Common myeloid progenitor, CD34-positive (primary cell): ENCODE measurements around the gene XPR1.

ENCODE experiments used
- CTCF ChIA-PET: fragments of 350-600 bp; sonication (Branson Sonifier 250); formaldehyde crosslinking; loops from one replicate; lab custom pipeline; 2021; ENCODE audit warnings: antibody characterized with exemption; lab: Charles Lee
- POLR2A ChIA-PET: fragments of 350-600 bp; sonication (Branson Sonifier 250); formaldehyde crosslinking; loops from one replicate; lab custom pipeline; 2021; ENCODE audit warnings: antibody characterized with exemption; lab: Charles Lee
- DNase-seq, 3 donors: peaks; one replicate each; pipeline versions ENCODE4 v3.0.0 to v3.0.0-alpha.2; 2013
- H3K27ac ChIP-seq, 2 experiments: 1 replicate in 1 of 2; 2 replicates in 1 of 2; pipeline ENCODE4 v1.7.0; 2013; ENCODE audit warnings: inconsistent platforms in 2 of 2, low read length in 2 of 2, mild to moderate bottlenecking in 2 of 2, low read depth in 1 of 2, moderate library complexity in 1 of 2; ENCODE audit not compliant: severe bottlenecking in 2 of 2, insufficient read depth in 1 of 2, poor library complexity in 1 of 2
- H3K27me3 ChIP-seq, 5 experiments: replicated peaks in 2 of 5; 1 replicate in 3 of 5; 2 replicates in 2 of 5; pipeline versions ENCODE4 v1.6.1 to v1.7.0; 2013; ENCODE audit warnings: low read length in 4 of 5, mild to moderate bottlenecking in 2 of 5, moderate library complexity in 2 of 5, inconsistent platforms in 1 of 5; ENCODE audit not compliant: insufficient read depth in 5 of 5, control insufficient read depth in 4 of 5
- H3K36me3 ChIP-seq, 4 experiments: 1 replicate in 2 of 4; 2 replicates in 2 of 4; pipeline versions ENCODE4 v1.6.1 to v1.7.0; 2013; ENCODE audit warnings: low read length in 3 of 4, control low read depth in 1 of 4, mild to moderate bottlenecking in 1 of 4; ENCODE audit not compliant: control insufficient read depth in 4 of 4, insufficient read depth in 4 of 4
- H3K4me1 ChIP-seq, 4 experiments: 1 replicate in 3 of 4; 2 replicates in 1 of 4; pipeline versions ENCODE4 v1.6.1 to v1.7.1; 2013; ENCODE audit warnings: low read length in 3 of 4, mild to moderate bottlenecking in 3 of 4, control low read depth in 1 of 4, inconsistent platforms in 1 of 4, moderate library complexity in 1 of 4; ENCODE audit not compliant: control insufficient read depth in 4 of 4, insufficient read depth in 4 of 4; ENCODE audit errors: control extremely low read depth in 1 of 4
- H3K4me3 ChIP-seq, 7 experiments: 1 replicate in 4 of 7; 2 replicates in 3 of 7; pipeline versions ENCODE4 v1.5.1 to v1.7.0; 2013; ENCODE audit warnings: mild to moderate bottlenecking in 7 of 7, low read length in 6 of 7, moderate library complexity in 6 of 7, inconsistent platforms in 2 of 7, low read depth in 2 of 7, control low read depth in 1 of 7; ENCODE audit not compliant: insufficient read depth in 4 of 7, control insufficient read depth in 1 of 7; ENCODE audit errors: extremely low read depth in 1 of 7
- H3K9me3 ChIP-seq, 5 experiments: 1 replicate in 4 of 5; 2 replicates in 1 of 5; pipeline versions ENCODE4 v1.6.1 to v1.7.1; 2013; ENCODE audit warnings: low read length in 4 of 5, mild to moderate bottlenecking in 2 of 5, inconsistent platforms in 1 of 5, low read depth in 1 of 5, moderate library complexity in 1 of 5; ENCODE audit not compliant: control insufficient read depth in 4 of 5, insufficient read depth in 2 of 5; ENCODE audit errors: control extremely low read depth in 1 of 5
- WGBS: methylation state at CpG from one replicate; pipeline ENCODE4 v1.1.5; 2013; ENCODE audit not compliant: insufficient coverage; 5-methylcytosine and 5-hydroxymethylcytosine counted together

Gene XPR1

GRCh38 chr1:180800945-180801344 lies 169.1 kb downstream of the XPR1 start:
- Histone ChIP-seq H3K27ac (no peak overlapping the region), H3K4me3 (no peak overlapping the region), H3K9me3 (no peaks in the 10 kb centered on the region), H3K27me3 (no peaks in the 10 kb centered on the region), H3K36me3 (no peaks in the 10 kb centered on the region), H3K4me1 (no peaks in the 10 kb centered on the region)
- WGBS, result 100% methylated on average over 1 of the region's 1 CpG
- POLR2A ChIA-PET, result no interaction called here
- no peak for DNase-seq
- CTCF ChIA-PET, result no interaction called here

GRCh38 chr1:180802813-180803212 lies 171.0 kb downstream of the XPR1 start:
- Histone ChIP-seq H3K27ac (no peak overlapping the region), H3K4me3 (no peak overlapping the region), H3K4me1 (no peaks in the 10 kb centered on the region), H3K36me3 (peaks cover 0 to 9% (median 2%) of the 10 kb centered on the region in 4 experiments), H3K27me3 (no peaks in the 10 kb centered on the region), H3K9me3 (no peaks in the 10 kb centered on the region)
- DNase-seq, result no peak
- ChIA-PET CTCF (no interaction called here), POLR2A (no interaction called here)
- WGBS, result no CpG with 5 or more reads among the region's 2 CpGs

GRCh38 chr1:180805316-180805715 lies 173.5 kb downstream of the XPR1 start:
- H3K27ac ChIP-seq, result no peak overlapping the region
- peaks cover 0 to 3% (median 0%) of the 10 kb centered on the region in 5 experiments for H3K9me3 ChIP-seq
- peak in 1 of 3 donors; percentile 1 for DNase-seq
- no peaks in the 10 kb centered on the region for H3K4me1 ChIP-seq
- POLR2A ChIA-PET, result no interaction called here
- peaks cover 0 to 13% (median 3%) of the 10 kb centered on the region in 4 experiments for H3K36me3 ChIP-seq
- H3K4me3 ChIP-seq, result no peak overlapping the region
- H3K27me3 ChIP-seq, result no peaks in the 10 kb centered on the region
- CTCF ChIA-PET, result interaction anchor here (1.0 kb wide), 1 partner anchor 58 kb away, joined by 3 read pairs; no protein-coding TSS in a partner anchor

- DNase-seq, result no peak
- no peak overlapping the region for H3K27ac ChIP-seq
- peaks cover 0 to 3% (median 0%) of the 10 kb centered on the region in 5 experiments for H3K9me3 ChIP-seq
- peaks cover 0 to 17% (median 4%) of the 10 kb centered on the region in 4 experiments for H3K36me3 ChIP-seq
- POLR2A ChIA-PET, result no interaction called here
- H3K4me3 ChIP-seq, result no peak overlapping the region
- no CpG with 5 or more reads among the region's 2 CpGs for WGBS
- CTCF ChIA-PET, result interaction anchor here (0.7 kb wide), 1 partner anchor 51 kb away, joined by 3 read pairs; no protein-coding TSS in a partner anchor
- H3K4me1 ChIP-seq, result no peaks in the 10 kb centered on the region
- no peaks in the 10 kb centered on the region for H3K27me3 ChIP-seq
Measured at GRCh38 chr1:180811298-180811697, 179.5 kb downstream of the XPR1 start.

- Histone ChIP-seq H3K27ac (no peak overlapping the region), H3K9me3 (peaks cover 0 to 3% (median 0%) of the 10 kb centered on the region in 5 experiments), H3K27me3 (no peaks in the 10 kb centered on the region), H3K36me3 (peaks cover 0 to 15% (median 4%) of the 10 kb centered on the region in 4 experiments), H3K4me3 (no peak overlapping the region), H3K4me1 (no peaks in the 10 kb centered on the region)
- ChIA-PET CTCF (interaction anchor here (0.7 kb wide), 1 partner anchor 51 kb away, joined by 3 read pairs; no protein-coding TSS in a partner anchor), POLR2A (no interaction called here)
- DNase-seq, result no peak
Measured at GRCh38 chr1:180811886-180812285, 180.1 kb downstream of the XPR1 start.

- H3K4me1 ChIP-seq, result no peaks in the 10 kb centered on the region
- POLR2A ChIA-PET, result no interaction called here
- no peak for DNase-seq
- CTCF ChIA-PET, result no interaction called here
- H3K27me3 ChIP-seq, result no peaks in the 10 kb centered on the region
- H3K27ac ChIP-seq, result no peak overlapping the region
- no peaks in the 10 kb centered on the region for H3K9me3 ChIP-seq
- H3K36me3 ChIP-seq, result peaks cover 0 to 4% (median 3%) of the 10 kb centered on the region in 4 experiments
- H3K4me3 ChIP-seq, result no peak overlapping the region
Measured at GRCh38 chr1:180814258-180814657, 182.4 kb downstream of the XPR1 start.

- WGBS, result 100% methylated on average over 2 of the region's 4 CpGs
- H3K4me1 ChIP-seq, result no peaks in the 10 kb centered on the region
- POLR2A ChIA-PET, result no interaction called here
Measured at GRCh38 chr1:180815188-180815587, 183.4 kb downstream of the XPR1 start.

More at GRCh38 chr1:180815188-180815587, 183.4 kb downstream of the XPR1 start:
- Histone ChIP-seq H3K27me3 (no peaks in the 10 kb centered on the region), H3K27ac (no peak overlapping the region), H3K4me3 (no peak overlapping the region), H3K36me3 (peaks cover 0 to 6% (median 3%) of the 10 kb centered on the region in 4 experiments), H3K9me3 (no peaks in the 10 kb centered on the region)
- CTCF ChIA-PET, result no interaction called here
- DNase-seq, result no peak
